Dendritic cell treated with granulocyte-macrophage colony-stimulating factor and Interleukin-4, amounts not matched to agents 40 ng/mL and 50 ng/mL, for 4 days (primary cell): ENCODE results near the gene PRKG1.
"Not testable (repeated sequence)": the region's sequence is repeated elsewhere in the genome, so short reads cannot be mapped to it uniquely, and the experiment has no call there.

Experiments
- H3K27ac Mint-ChIP-seq: one replicate; pipeline ENCODE4 v1.8.0; 2022; ENCODE audit warnings: mild to moderate bottlenecking, mixed read lengths
- H3K27me3 Mint-ChIP-seq: one replicate; pipeline ENCODE4 v1.8.0; 2022; ENCODE audit warnings: mild to moderate bottlenecking, mixed read lengths
- H3K36me3 Mint-ChIP-seq: one replicate; pipeline ENCODE4 v1.8.0; 2022; ENCODE audit warnings: low read depth, mixed read lengths
- H3K4me1 Mint-ChIP-seq: one replicate; pipeline ENCODE4 v1.8.0; 2022; ENCODE audit warnings: low read depth, mixed read lengths
- H3K4me3 Mint-ChIP-seq: one replicate; pipeline ENCODE4 v1.8.0; 2022; ENCODE audit warnings: mild to moderate bottlenecking, moderate library complexity, mixed read lengths
- H3K9me3 Mint-ChIP-seq: one replicate; pipeline ENCODE4 v1.8.0; 2022; ENCODE audit warnings: mixed read lengths
- intact Hi-C: fragments of 100-400 bp; cut with micrococcal nuclease; formaldehyde crosslinking; loops from one replicate; pipeline ENCODE4 v1.15.0; 2022

The PRKG1 gene

GRCh38 chr10:52245547-52245946 is 1171.3 kb downstream of the PRKG1 start:
- Mint-ChIP-seq H3K4me3 (no peak overlapping the region), H3K9me3 (peaks cover 9% of the 10 kb centered on the region), H3K4me1 (no peaks in the 10 kb centered on the region), H3K27ac (no peak overlapping the region), H3K36me3 (no peaks in the 10 kb centered on the region), H3K27me3 (no peaks in the 10 kb centered on the region)
- intact Hi-C loops = no loop called here

DNA sequence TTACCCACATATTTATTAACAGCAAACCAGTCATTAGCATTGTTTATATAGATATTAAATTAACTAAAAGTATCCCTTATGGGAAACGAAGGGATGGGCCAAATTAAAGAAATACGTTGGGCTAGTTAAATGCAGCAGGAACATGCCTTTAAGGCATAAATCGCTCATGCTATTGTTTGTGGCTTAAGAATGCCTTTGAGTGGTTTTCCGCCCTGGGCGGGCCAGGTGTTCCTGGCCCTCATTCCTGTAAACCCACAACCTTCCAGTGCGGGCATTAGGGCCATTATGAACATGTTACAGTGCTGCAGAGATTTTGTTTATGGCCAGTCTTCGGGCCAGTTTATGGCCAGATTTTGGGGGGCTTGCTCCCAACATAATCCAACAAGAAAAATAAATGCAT is 1173.6 kb downstream of the PRKG1 start:
- H3K4me1 Mint-ChIP-seq, H3K36me3 Mint-ChIP-seq, H3K27me3 Mint-ChIP-seq, intact Hi-C loops, H3K9me3 Mint-ChIP-seq, H3K4me3 Mint-ChIP-seq, H3K27ac Mint-ChIP-seq: not testable (repeated sequence)

- Mint-ChIP-seq H3K4me3 (no peak overlapping the region), H3K27ac (no peak overlapping the region), H3K36me3 (no peaks in the 10 kb centered on the region), H3K4me1 (no peaks in the 10 kb centered on the region), H3K9me3 (peaks cover 9% of the 10 kb centered on the region), H3K27me3 (no peaks in the 10 kb centered on the region)
- intact Hi-C loops = no loop called here
Measured at GRCh38 chr10:52248697-52249306, 1174.5 kb downstream of the PRKG1 start.

GRCh38 chr10:52249850-52250395 is 1175.6 kb downstream of the PRKG1 start:
- Mint-ChIP-seq H3K27ac (no peak overlapping the region), H3K4me3 (no peak overlapping the region), H3K9me3 (peaks cover 9% of the 10 kb centered on the region), H3K27me3 (no peaks in the 10 kb centered on the region), H3K36me3 (no peaks in the 10 kb centered on the region), H3K4me1 (no peaks in the 10 kb centered on the region)
- intact Hi-C loops = no loop called here

- no peaks in the 10 kb centered on the region for H3K4me1 Mint-ChIP-seq
- no peaks in the 10 kb centered on the region for H3K36me3 Mint-ChIP-seq
- no peak overlapping the region for H3K4me3 Mint-ChIP-seq
- intact Hi-C loops = no loop called here
- no peaks in the 10 kb centered on the region for H3K27me3 Mint-ChIP-seq
- H3K9me3 Mint-ChIP-seq = peaks cover 9% of the 10 kb centered on the region
- no peak overlapping the region for H3K27ac Mint-ChIP-seq
Measured at GRCh38 chr10:52250510-52250909, 1176.2 kb downstream of the PRKG1 start.

DNA sequence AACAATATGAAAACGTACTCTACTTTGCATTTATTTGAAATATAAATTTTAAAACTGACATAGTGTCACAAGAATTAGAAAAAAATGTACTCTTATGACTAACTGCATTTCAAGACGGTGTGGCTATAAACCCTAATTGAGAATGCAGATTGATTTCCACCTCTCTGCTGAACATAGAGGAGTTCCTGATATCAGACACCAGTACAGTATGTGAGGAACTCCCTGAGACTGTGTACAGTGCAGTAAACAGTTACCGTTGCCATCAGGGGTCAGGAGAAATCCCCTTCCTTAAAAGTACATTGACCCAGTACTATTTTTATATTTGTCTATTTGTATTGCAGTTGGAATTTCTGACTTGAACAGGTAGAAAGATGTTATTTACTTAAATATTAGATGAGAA is 1178.0 kb downstream of the PRKG1 start:
- Mint-ChIP-seq H3K9me3 (peaks cover 9% of the 10 kb centered on the region), H3K36me3 (no peaks in the 10 kb centered on the region), H3K4me1 (no peaks in the 10 kb centered on the region), H3K4me3 (no peak overlapping the region), H3K27me3 (no peaks in the 10 kb centered on the region), H3K27ac (no peak overlapping the region)
- intact Hi-C loops = no loop called here

GRCh38 chr10:52256832-52257691 is 1182.8 kb downstream of the PRKG1 start:
- intact Hi-C loops = no loop called here
- no peaks in the 10 kb centered on the region for H3K4me1 Mint-ChIP-seq
- H3K9me3 Mint-ChIP-seq = no peaks in the 10 kb centered on the region
- no peaks in the 10 kb centered on the region for H3K36me3 Mint-ChIP-seq
- no peaks in the 10 kb centered on the region for H3K27me3 Mint-ChIP-seq
- H3K27ac Mint-ChIP-seq = no peak overlapping the region
- no peak overlapping the region for H3K4me3 Mint-ChIP-seq

DNA sequence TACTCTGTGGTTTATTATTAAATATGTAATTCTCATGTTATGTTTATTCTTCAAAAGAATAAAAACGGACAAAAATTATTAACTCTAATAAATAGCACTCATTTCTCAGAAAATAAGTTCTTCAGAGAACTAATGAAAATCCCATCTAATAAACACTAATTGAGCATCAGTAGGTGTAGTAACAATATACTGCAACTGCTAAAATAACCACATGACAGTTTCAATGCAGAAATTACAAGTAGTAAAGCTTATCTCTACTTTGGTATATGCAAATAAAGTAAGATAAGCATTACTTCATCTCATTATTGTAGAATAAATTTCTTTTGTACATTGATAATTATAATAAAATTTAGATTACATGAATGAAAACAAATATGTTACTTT is 1183.4 kb downstream of the PRKG1 start:
- Mint-ChIP-seq H3K36me3 (no peaks in the 10 kb centered on the region), H3K27me3 (no peaks in the 10 kb centered on the region), H3K4me1 (no peaks in the 10 kb centered on the region), H3K4me3 (no peak overlapping the region), H3K9me3 (no peaks in the 10 kb centered on the region), H3K27ac (no peak overlapping the region)
- intact Hi-C loops = no loop called here

DNA sequence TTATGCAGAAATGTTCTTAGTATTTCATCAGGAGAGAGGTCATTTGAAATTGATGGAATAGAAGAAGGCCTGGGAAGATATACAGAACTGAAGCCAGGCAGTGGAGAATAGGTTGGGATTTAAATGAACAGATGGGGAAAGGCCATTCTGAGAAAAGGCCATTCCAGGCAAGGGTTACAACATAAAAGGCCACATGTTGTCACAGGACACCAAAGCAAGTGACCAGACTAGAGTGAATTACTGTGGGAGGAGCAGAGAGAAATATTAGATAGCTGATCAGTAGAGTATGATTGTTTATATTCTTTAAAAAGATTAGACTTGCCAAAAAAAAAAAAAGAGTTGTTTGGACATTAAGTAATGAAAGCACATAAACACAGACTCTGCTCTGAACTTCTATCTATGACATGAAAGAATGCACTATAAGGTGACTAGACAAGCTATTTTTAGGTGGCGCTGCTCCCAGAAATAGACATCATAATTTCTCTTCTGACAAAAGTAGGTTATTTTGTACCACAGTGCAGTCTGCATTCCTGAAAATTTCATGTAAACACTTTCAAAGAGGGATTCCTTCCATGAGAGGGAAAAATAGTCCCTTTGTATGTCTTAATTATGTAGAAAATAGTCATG is 1184.6 kb downstream of the PRKG1 start:
- H3K4me3 Mint-ChIP-seq = no peak overlapping the region
- H3K4me1 Mint-ChIP-seq = no peaks in the 10 kb centered on the region
- no peaks in the 10 kb centered on the region for H3K27me3 Mint-ChIP-seq
- intact Hi-C loops = no loop called here
- H3K36me3 Mint-ChIP-seq = no peaks in the 10 kb centered on the region
- H3K9me3 Mint-ChIP-seq = no peaks in the 10 kb centered on the region
- H3K27ac Mint-ChIP-seq = no peak overlapping the region

GRCh38 chr10:52259426-52259812 is 1185.1 kb downstream of the PRKG1 start:
- intact Hi-C loops = no loop called here
- Mint-ChIP-seq H3K4me1 (no peaks in the 10 kb centered on the region), H3K27me3 (no peaks in the 10 kb centered on the region), H3K36me3 (no peaks in the 10 kb centered on the region), H3K4me3 (no peak overlapping the region), H3K27ac (no peak overlapping the region), H3K9me3 (no peaks in the 10 kb centered on the region)

DNA sequence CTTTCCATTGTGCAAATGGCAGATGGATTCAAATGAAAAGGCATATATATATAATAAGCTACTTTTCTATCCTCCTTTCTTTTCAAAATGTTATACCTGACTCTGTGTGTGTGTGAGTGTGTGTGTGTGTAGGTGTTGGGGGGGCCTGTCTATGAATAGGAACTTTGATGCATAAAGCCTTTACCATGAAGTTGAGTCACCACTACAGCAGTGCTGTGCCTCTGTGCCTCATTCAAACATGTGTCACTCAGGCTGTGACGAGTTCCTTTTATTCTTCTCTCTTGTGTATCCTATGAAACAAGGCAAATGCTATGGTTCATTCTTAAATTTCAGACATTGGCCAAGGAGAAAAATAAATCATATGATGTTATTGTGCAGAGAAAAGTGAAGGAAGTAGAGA is 1187.1 kb downstream of the PRKG1 start:
- no peak overlapping the region for H3K4me3 Mint-ChIP-seq
- intact Hi-C loops = no loop called here
- no peaks in the 10 kb centered on the region for H3K36me3 Mint-ChIP-seq
- H3K9me3 Mint-ChIP-seq = no peaks in the 10 kb centered on the region
- H3K27me3 Mint-ChIP-seq = no peaks in the 10 kb centered on the region
- no peak overlapping the region for H3K27ac Mint-ChIP-seq
- no peaks in the 10 kb centered on the region for H3K4me1 Mint-ChIP-seq

DNA sequence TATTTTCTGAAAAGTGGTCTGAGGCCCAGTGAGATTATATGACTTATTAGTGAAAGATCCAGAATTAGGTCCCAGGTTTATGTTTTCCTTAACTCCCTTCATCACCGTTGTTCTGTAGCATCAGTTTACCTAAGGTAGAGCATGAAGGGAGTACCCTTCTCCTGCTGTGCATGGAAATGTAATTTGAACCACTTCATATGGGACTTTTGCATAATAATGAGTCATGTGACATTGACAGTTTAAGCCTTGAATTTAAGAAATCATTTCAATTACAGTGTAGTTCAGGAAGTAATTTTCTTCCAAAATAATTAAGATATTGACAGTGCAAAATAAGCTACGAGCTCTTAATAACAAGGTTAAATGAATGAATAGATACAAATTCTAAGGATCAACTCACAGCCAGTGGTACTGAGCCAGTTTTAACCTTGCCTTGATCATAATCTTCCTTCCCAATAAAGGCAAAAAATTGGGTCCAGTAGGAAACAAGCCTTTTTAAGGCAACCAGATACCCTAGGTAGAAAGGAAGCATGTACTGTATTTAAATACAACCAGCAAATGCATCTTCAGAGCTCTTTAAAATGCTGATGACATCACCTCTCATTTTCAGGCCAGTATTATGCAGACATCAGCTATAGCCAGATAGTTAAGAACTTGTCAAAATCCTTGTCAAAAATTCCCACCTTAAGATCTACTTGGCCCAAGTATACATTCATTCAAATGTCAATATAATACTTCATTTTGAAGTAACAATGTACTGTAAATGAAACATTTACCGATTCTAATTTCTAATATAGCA is 1191.0 kb downstream of the PRKG1 start:
- H3K4me1 Mint-ChIP-seq = no peaks in the 10 kb centered on the region

GRCh38 chr10:52266858-52267257 is 1192.6 kb downstream of the PRKG1 start:
- intact Hi-C loops = no loop called here
- H3K9me3 Mint-ChIP-seq = no peaks in the 10 kb centered on the region

More for the DNA sequence above, 1191.0 kb downstream of the PRKG1 start:
- no peaks in the 10 kb centered on the region for H3K27me3 Mint-ChIP-seq
- H3K36me3 Mint-ChIP-seq = no peaks in the 10 kb centered on the region
- H3K27ac Mint-ChIP-seq = no peak overlapping the region
- H3K9me3 Mint-ChIP-seq = no peaks in the 10 kb centered on the region
- intact Hi-C loops = no loop called here
- H3K4me3 Mint-ChIP-seq = no peak overlapping the region

DNA sequence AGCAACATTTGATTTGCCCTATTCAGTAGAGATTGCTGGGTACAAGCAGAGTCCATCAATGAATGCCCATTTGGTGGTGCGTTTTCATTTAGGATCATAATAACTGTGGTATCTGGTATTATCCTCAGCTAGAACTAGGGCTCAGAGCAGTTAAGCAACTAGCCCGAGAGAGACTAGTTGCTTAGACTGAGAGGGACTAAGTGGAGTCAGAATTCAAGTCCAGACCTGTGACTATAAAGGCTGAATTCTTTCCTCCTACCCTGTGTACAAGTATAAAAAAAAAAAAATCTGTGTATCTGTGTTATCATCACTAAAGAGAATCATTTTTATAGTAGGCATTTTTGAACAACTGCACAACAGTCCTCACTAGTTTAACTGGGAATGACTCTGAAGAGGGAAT is 1194.5 kb downstream of the PRKG1 start:
- intact Hi-C loops = no loop called here
- H3K4me3 Mint-ChIP-seq = no peak overlapping the region
- H3K27ac Mint-ChIP-seq = no peak overlapping the region
- no peaks in the 10 kb centered on the region for H3K4me1 Mint-ChIP-seq
- H3K27me3 Mint-ChIP-seq = no peaks in the 10 kb centered on the region
- H3K36me3 Mint-ChIP-seq = no peaks in the 10 kb centered on the region
- H3K9me3 Mint-ChIP-seq = no peaks in the 10 kb centered on the region

More at GRCh38 chr10:52266858-52267257, 1192.6 kb downstream of the PRKG1 start:
- no peaks in the 10 kb centered on the region for H3K36me3 Mint-ChIP-seq
- no peaks in the 10 kb centered on the region for H3K27me3 Mint-ChIP-seq
- no peak overlapping the region for H3K4me3 Mint-ChIP-seq
- H3K4me1 Mint-ChIP-seq = no peaks in the 10 kb centered on the region
- H3K27ac Mint-ChIP-seq = no peak overlapping the region
